Muscle layer of colon (tissue), 2 donors: ENCODE measurements around the gene SVIP.

Experiments
- H3K27ac ChIP-seq: one replicate; pipeline ENCODE4 v1.7.0; 2013; ENCODE audit warnings: low read depth, mild to moderate bottlenecking, low read length, moderate library complexity
- H3K27me3 ChIP-seq, 2 donors: one replicate each; pipeline ENCODE4 v1.7.0; 2013; ENCODE audit warnings: low read length in 2 of 2, mild to moderate bottlenecking in 2 of 2; ENCODE audit not compliant: insufficient read depth in 2 of 2, control insufficient read depth in 1 of 2
- H3K36me3 ChIP-seq: one replicate; pipeline ENCODE4 v1.7.0; 2013; ENCODE audit warnings: mild to moderate bottlenecking, low read length; ENCODE audit not compliant: insufficient read depth
- H3K4me1 ChIP-seq: one replicate; pipeline ENCODE4 v1.7.0; 2013; ENCODE audit warnings: mild to moderate bottlenecking, low read length; ENCODE audit not compliant: insufficient read depth
- H3K4me3 ChIP-seq, 2 donors: one replicate each; pipeline ENCODE4 v1.7.0; 2013; ENCODE audit warnings: low read length in 2 of 2, low read depth in 1 of 2, mild to moderate bottlenecking in 1 of 2, moderate library complexity in 1 of 2
- H3K9ac ChIP-seq: one replicate; pipeline ENCODE4 v1.7.0; 2013; ENCODE audit warnings: low read length
- H3K9me3 ChIP-seq: one replicate; pipeline ENCODE4 v1.7.0; 2013; ENCODE audit warnings: mild to moderate bottlenecking, low read length
- donor health status: abdominal sarcoma.
- donor health status: Adenocarcinoma of cecum.

SVIP gene, protein sequence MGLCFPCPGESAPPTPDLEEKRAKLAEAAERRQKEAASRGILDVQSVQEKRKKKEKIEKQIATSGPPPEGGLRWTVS

DNA sequence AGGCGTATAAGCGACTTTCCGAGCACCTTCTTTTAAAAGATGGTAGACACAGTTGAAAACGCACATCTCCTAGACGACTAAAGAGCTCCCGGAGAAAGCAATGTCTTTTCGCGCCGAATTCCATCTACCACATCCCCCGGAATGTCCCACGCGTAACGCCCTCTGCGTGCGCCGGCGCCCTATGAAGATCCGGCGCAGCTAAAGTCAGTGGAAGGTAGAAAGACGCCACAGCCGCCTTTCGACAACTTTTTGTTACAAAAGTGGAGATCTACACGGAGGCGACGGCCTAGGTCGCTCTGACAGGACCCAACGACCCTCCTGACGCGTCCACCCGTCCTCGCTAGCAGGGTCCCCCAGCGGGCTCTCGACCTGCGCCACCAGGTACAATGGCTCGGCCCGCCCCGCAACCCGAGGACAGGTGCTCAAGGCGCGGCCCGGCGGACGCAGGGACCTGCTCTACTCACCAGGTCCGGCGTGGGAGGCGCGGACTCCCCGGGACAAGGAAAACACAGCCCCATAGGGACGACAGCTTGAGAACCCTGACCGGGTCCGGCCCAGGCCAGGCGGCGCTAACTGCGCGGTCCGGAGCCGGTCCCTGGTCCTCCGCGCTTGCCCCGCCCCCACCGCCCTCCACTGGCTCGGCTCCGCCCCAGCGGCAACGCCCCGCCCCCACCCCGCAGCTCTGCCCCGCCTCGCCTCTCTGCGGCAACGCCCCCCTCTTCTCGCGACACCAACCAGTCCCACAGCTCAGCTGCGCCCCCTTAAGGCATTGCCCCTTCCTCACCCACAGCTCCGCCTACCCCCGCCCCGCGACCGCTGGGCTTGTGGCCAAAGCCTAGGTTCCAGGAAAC is at the start of gene SVIP:
TSS of gene SVIP (minus strand) at position 571 of the 851 bp plus-strand sequence. CDS start at position 518, 53 bp downstream.
- H3K9ac ChIP-seq, result peak within 1 kb of the TSS; percentile 22
- H3K27ac ChIP-seq, result peak within 1 kb of the TSS; percentile 70
- H3K9me3 ChIP-seq, result no peaks in the 10 kb centered on the region
- H3K4me1 ChIP-seq, result peaks cover 6% of the 10 kb centered on the region
- no peaks in the 10 kb centered on the region for H3K27me3 ChIP-seq
- peak within 1 kb of the TSS; percentile 66 to 78 for H3K4me3 ChIP-seq
- no peaks in the 10 kb centered on the region for H3K36me3 ChIP-seq

DNA sequence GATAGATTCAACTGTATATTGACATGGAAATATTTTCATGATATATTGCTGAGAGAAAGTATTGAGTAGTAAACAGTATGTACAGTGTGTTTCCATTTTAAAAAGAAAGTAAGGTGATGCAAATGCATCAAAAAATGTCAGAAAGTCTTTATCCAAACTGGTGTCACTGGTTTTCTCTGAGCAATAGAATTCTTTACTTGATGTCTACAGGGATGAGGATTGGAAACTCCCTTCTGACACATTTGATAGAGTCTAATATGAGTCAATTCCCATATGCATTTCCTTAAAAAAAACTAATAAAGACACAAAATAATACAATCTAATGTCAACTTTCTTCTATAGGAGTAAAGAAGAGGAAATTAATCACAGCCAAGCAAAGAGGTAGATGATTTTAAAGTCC is 49.0 kb upstream of the SVIP start:
- Histone ChIP-seq H3K9ac (no peak overlapping the region), H3K4me3 (no peak overlapping the region), H3K27ac (no peak overlapping the region), H3K27me3 (no peaks in the 10 kb centered on the region), H3K36me3 (no peaks in the 10 kb centered on the region), H3K4me1 (no peaks in the 10 kb centered on the region), H3K9me3 (no peaks in the 10 kb centered on the region)

DNA sequence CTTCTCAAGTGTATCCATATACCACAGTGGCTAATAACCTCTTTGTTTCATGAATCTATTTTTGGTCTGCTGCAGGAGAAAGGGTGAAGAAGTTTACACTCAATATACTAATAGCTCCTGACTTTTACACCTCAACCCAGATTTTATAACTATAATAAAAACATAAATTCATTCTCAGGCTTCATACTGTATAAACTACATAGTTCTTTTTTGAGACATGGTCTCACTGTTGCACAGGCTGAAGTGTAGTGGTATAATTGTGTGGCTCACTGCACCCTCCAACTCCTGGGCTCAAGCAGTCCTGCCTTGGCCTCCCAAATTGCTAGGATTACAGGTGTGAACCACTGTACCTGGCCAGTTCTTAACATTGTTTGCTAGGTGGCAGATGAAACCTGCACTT is 48.4 kb upstream of the SVIP start:
- Histone ChIP-seq H3K36me3 (no peaks in the 10 kb centered on the region), H3K4me3 (no peak overlapping the region), H3K9me3 (no peaks in the 10 kb centered on the region), H3K4me1 (no peaks in the 10 kb centered on the region), H3K27me3 (no peaks in the 10 kb centered on the region), H3K27ac (no peak overlapping the region), H3K9ac (no peak overlapping the region)

DNA sequence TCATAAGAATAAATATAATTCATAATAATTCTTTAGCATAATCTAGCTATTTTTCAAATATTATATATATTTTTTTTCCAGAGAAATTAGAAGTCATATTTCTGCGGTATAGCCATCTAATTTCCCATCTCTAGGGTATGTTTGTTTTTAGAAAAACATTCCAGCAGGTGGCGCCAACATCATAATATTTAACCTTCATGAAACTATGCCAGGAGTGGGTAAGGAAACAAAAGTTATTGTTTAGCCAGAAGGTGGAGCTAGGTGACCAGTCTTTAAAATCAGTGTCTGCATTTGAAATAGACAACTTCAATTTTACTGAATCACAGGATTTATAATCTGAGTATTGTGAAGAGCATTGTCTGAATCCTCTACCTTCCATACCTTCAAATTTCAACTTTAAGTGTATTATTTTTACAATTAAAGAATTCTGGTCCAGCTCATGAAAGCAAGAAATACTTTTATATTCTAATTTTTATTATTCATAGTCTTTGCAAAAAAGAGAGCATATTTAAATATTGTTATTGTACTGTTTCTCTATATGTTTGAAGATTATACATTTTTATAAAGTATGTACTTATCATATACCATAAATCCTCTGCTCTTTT is 46.4 kb upstream of the SVIP start:
- Histone ChIP-seq H3K4me3 (no peak overlapping the region), H3K4me1 (no peaks in the 10 kb centered on the region), H3K27ac (no peak overlapping the region), H3K36me3 (no peaks in the 10 kb centered on the region), H3K9me3 (no peaks in the 10 kb centered on the region), H3K27me3 (no peaks in the 10 kb centered on the region), H3K9ac (no peak overlapping the region)

DNA sequence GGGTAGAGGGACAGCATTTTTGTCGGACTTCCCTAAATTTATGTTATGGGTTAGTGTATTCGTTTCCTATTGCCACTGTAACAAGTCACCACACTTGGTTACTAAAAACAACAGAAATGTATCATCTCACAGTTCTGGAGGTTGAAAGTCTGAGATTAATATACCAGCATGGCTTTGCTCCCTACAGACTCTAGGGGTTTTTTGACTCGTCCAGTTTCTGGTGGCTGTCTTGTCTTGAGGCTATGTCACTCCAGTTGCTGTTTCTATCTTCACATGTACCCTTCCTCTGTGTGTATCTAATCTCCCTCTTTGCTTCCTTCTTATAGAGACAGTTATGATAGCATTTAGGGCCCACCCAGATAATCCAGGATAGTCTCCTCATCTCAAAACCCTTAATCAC is 39.7 kb upstream of the SVIP start:
- Histone ChIP-seq H3K27ac (no peak overlapping the region), H3K4me3 (no peak overlapping the region), H3K9ac (no peak overlapping the region), H3K4me1 (no peaks in the 10 kb centered on the region), H3K27me3 (no peaks in the 10 kb centered on the region), H3K36me3 (no peaks in the 10 kb centered on the region), H3K9me3 (no peaks in the 10 kb centered on the region)

DNA sequence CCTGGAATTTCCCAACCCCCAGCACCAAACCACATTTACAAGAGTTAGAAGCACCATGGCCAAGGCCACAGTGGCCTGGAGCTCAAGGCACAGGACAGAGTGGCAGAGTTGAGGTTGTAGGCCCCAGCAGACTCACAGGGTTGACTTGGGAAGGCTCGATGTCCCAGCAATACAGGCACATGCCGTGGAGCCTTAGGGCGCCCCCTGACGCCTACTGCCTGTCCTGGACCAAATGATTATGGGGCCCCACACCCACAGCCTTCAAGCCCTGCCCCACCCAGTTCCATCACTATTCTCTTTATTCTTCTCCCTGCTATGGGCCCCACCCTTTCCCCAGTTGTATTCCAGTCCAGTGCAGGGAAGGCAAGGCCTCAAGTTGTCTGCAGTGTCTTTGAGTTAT is 30.6 kb upstream of the SVIP start, which contains the start of gene CCDC179:
TSS of gene CCDC179 (minus strand) at position 234 of the 400 bp plus-strand sequence. CDS start at position 181, 53 bp downstream.
- no peaks in the 10 kb centered on the region for H3K9me3 ChIP-seq
- H3K9ac ChIP-seq, result no peak within 1 kb of the TSS
- no peaks in the 10 kb centered on the region for H3K27me3 ChIP-seq
- H3K4me1 ChIP-seq, result no peaks in the 10 kb centered on the region
- H3K36me3 ChIP-seq, result no peaks in the 10 kb centered on the region
- H3K27ac ChIP-seq, result no peak within 1 kb of the TSS
- H3K4me3 ChIP-seq, result no peak within 1 kb of the TSS

DNA sequence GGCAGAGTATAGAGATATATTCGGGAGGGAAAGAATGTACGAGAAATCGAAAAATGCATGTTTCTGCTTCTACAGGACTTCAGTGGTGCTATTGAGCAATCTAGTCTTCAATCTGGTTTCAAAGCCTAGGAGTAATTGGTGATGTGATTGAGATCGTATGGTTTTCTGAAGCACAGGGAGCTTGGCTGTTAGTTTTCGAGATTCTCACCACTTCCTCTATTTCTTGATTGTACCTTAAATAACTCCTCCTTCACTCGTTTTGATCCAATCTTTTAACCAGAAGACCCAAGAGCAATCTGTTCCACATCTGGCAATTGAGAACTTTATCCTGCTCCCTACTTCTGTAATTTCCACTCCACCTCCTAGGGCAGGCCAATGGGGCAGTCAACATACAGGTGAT is 30.2 kb upstream of the SVIP start:
- Histone ChIP-seq H3K9ac (no peak overlapping the region), H3K4me1 (no peaks in the 10 kb centered on the region), H3K27me3 (no peaks in the 10 kb centered on the region), H3K9me3 (no peaks in the 10 kb centered on the region), H3K4me3 (no peak overlapping the region), H3K36me3 (no peaks in the 10 kb centered on the region), H3K27ac (no peak overlapping the region)

DNA sequence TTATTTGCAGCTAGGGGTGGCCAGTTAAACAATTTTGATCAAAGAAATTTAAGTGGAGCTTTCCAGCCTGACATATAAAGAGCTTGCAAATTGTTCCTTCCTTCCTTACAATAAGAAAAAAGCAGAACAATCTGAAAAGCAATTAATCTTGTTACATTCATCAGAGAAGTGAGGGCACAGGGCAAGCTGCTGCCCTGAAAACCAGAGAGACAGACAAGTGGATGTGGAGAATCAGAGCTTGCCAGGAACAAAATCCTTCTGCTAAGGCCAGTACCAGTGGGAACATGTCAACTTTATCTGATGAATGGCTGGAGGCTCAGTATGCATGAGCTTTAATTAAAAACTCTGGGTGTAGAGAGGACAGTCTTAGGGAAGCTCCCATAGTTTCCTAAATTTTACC is 21.9 kb upstream of the SVIP start:
- H3K27ac ChIP-seq, result no peak overlapping the region
- H3K9me3 ChIP-seq, result no peaks in the 10 kb centered on the region
- H3K36me3 ChIP-seq, result no peaks in the 10 kb centered on the region
- no peak overlapping the region for H3K4me3 ChIP-seq
- H3K27me3 ChIP-seq, result no peaks in the 10 kb centered on the region
- no peak overlapping the region for H3K9ac ChIP-seq
- no peaks in the 10 kb centered on the region for H3K4me1 ChIP-seq

DNA sequence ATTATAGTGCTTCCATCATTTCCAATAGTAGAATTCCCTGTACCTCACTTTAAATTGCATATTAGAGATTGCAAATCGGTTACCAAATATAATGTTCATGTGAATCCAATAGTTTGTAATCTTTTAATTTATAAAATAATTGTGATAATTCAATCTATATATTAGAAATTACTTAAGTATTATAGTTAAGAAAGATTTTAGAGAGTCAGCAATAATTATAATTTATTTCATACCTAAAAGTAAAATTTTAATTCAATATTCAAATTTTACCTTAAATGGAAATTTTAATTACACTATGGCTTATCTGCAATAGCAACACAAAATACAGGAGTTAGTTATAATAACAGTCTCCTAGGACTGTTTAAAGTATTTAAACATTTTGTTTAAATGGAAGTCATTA is 17.1 kb upstream of the SVIP start:
- H3K9ac ChIP-seq, result no peak overlapping the region
- H3K36me3 ChIP-seq, result no peaks in the 10 kb centered on the region
- H3K27me3 ChIP-seq, result no peaks in the 10 kb centered on the region
- no peak overlapping the region for H3K4me3 ChIP-seq
- no peaks in the 10 kb centered on the region for H3K4me1 ChIP-seq
- H3K27ac ChIP-seq, result no peak overlapping the region
- H3K9me3 ChIP-seq, result no peaks in the 10 kb centered on the region

DNA sequence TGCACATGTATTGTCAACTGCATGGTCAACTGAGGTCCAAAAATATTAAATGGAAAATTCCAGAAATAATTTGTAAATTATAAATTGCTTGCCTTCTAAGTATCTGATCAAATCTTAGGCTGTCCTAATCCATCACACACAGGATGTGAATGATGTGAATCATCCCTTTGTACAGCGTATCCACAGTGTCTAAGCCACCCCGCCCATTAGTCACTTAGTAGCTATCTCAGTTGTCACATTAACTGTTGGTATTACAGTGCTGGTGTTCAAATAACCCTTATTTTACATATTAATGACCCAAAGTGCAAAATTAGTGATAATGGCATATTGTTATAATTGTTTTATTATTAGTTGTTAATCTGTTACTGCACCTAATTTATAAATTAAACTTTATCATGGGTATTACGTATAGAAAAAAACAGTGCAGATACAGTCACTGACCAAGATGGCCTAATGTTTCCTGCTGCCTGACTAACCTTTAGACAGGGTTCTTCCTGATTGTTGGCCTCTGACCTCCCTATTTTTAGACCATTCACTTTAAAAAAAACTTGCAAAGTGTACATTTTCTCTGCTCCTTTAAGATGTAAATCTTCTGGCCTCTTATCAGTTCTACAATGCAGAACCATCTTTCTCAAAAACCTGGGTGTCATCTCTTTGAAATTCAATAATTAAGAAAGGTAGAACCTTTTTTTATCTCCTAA is 2.9 kb upstream of the SVIP start:
- Histone ChIP-seq H3K36me3 (no peaks in the 10 kb centered on the region), H3K27me3 (no peaks in the 10 kb centered on the region), H3K9ac (no peak overlapping the region), H3K4me1 (peaks cover 6% of the 10 kb centered on the region), H3K4me3 (no peak overlapping the region), H3K27ac (no peak overlapping the region), H3K9me3 (no peaks in the 10 kb centered on the region)

DNA sequence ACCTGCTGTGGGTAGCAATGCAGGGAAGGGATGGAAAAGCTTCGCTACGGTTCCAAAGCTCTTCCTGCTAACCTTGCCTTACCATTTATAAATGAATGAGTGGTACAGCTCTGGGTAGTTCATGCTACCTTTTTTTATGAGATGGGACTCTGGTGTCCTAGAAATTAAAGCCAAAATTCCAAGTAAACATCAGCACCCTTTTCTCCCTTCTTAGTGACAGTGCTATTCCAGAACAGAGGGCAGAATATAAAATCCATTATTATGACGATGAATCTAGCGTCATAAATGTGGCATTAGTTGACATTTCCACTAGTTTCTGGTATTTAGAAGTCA is 447 bp upstream of the SVIP start:
- Histone ChIP-seq H3K4me1 (peaks cover 6% of the 10 kb centered on the region), H3K4me3 (peak overlapping the region in 1 of 2 donors; percentile 50), H3K27me3 (no peaks in the 10 kb centered on the region), H3K9ac (no peak overlapping the region), H3K9me3 (no peaks in the 10 kb centered on the region), H3K36me3 (no peaks in the 10 kb centered on the region), H3K27ac (no peak overlapping the region)
